ENCODE data around the gene RHEX. TPM values are rescaled to one million over a fixed set of nuclear protein-coding genes. Genes with fewer than 3 reads are reported as not detected.

RHEX gene
- polyA plus RNA-seq, 1 of the 3 experiments (the other 2 are of a cell fraction), result not detected

DNA sequence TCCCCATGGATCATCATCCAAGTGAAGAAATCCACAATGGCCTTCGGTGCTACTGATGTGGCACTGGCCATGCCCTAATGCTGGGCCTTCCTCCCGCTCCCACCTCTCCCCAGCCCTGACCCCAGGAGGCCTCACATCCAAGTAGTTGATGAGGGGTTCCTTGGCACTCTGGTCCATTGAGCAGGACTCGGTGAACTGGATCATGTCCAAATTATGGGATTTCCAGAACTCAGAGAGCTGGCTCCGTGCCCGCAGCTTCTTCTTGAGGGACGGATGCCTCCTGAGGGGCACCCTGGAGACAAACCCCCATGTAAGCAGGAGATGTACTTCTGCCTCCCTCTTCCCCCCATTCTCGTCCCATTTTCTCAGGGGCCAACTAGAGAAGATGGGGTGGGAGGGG, 30.2 kb upstream of the RHEX start:
- Histone ChIP-seq H3K9me2 (no peaks in the 10 kb centered on the region), H3K4me3 (ENCODE audit: low read depth in 2 of 2, low read length in 1 of 2) (no peak overlapping the region), H4K20me1 (ENCODE audit: insufficient read depth) (no peaks in the 10 kb centered on the region), H3K36me3 (replicated peaks in 1 of 2; ENCODE audit: control insufficient read depth in 1 of 2, insufficient read depth in 2 of 2, low read length in 1 of 2) (no peaks in the 10 kb centered on the region), H3K27ac (ENCODE audit: low read depth in 2 of 2, low read length in 1 of 2) (no peak overlapping the region), H3F3A (replicated peaks; ENCODE audit: insufficient read depth) (no peaks in the 10 kb centered on the region), H3K79me2 (ENCODE audit: insufficient read depth) (no peaks in the 10 kb centered on the region), H3K9me3 (no peaks in the 10 kb centered on the region), H3K4me1 (ENCODE audit: control insufficient read depth in 1 of 2, insufficient read depth in 2 of 2, low read depth in 1 of 2, low read length in 1 of 2) (peaks cover 3 to 11% of the 10 kb centered on the region in 2 experiments; a peak in 2 of 4 replicates), H2AFZ (ENCODE audit: low read depth) (no peak overlapping the region), H3K9ac (no peak overlapping the region), H3K4me2 (no peak overlapping the region), H3K27me3 (ENCODE audit: insufficient read depth) (no peaks in the 10 kb centered on the region; the same call in 1 of the 2 replicates)
- WGBS (ENCODE audit: low lambda C conversion rate), result 79% methylated on average over 6 of the region's 7 CpGs
- ChIA-PET POLR2A (no interaction called here), CTCF (interaction anchor here (1.0 to 2.8 kb wide), 4 partner anchors 8 to 85 kb away, joined by 3 to 15 read pairs (median 5); no protein-coding TSS in a partner anchor)
- no peak for DNase-seq
- no peak for TF ChIP-seq EP300 (IDR thresholded peaks at IDR 0.05; ENCODE audit: borderline replicate concordance in 1 of 2, low read depth in 1 of 2, low read length in 1 of 2)
- TF ChIP-seq TAF1 (IDR thresholded peaks at IDR 0.05; ENCODE audit: borderline replicate concordance, low read depth, low read length), result no peak

- Histone ChIP-seq H2AFZ (ENCODE audit: low read depth) (no peak within 1 kb of the TSS), H4K20me1 (ENCODE audit: insufficient read depth) (no peaks in the 10 kb centered on the region), H3K9ac (no peak within 1 kb of the TSS), H3K9me2 (no peaks in the 10 kb centered on the region), H3F3A (replicated peaks; ENCODE audit: insufficient read depth) (no peaks in the 10 kb centered on the region), H3K4me2 (no peak within 1 kb of the TSS), H3K27ac (ENCODE audit: low read depth in 2 of 2, low read length in 1 of 2) (no peak within 1 kb of the TSS), H3K4me1 (ENCODE audit: control insufficient read depth in 1 of 2, insufficient read depth in 2 of 2, low read depth in 1 of 2, low read length in 1 of 2) (peaks cover 3 to 11% of the 10 kb centered on the region in 2 experiments; a peak in 2 of 4 replicates), H3K9me3 (no peaks in the 10 kb centered on the region), H3K36me3 (replicated peaks in 1 of 2; ENCODE audit: control insufficient read depth in 1 of 2, insufficient read depth in 2 of 2, low read length in 1 of 2) (no peaks in the 10 kb centered on the region), H3K27me3 (ENCODE audit: insufficient read depth) (peaks cover 3% of the 10 kb centered on the region; the same call in 1 of the 2 replicates), H3K4me3 (ENCODE audit: low read depth in 2 of 2, low read length in 1 of 2) (no peak within 1 kb of the TSS), H3K79me2 (ENCODE audit: insufficient read depth) (no peaks in the 10 kb centered on the region)
- DNase-seq, result no peak
- ChIA-PET CTCF (interaction anchor here (0.6 to 1.4 kb wide), 4 partner anchors 22 to 83 kb away, joined by 3 to 5 read pairs (median 4); no protein-coding TSS in a partner anchor), POLR2A (no interaction called here)
- WGBS (ENCODE audit: low lambda C conversion rate), result 81% methylated on average over 11 of the region's 11 CpGs
- no peak for TF ChIP-seq NFIC (IDR thresholded peaks at IDR 0.05; ENCODE audit: borderline replicate concordance)
- TF ChIP-seq, protein P1, sequence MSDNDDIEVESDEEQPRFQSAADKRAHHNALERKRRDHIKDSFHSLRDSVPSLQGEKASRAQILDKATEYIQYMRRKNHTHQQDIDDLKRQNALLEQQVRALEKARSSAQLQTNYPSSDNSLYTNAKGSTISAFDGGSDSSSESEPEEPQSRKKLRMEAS (IDR thresholded peaks at IDR 0.05; ENCODE audit: low read depth), result no peak
- TF ChIP-seq GATA2 (CRISPR knock-in tag; IDR thresholded peaks at IDR 0.05), result no peak
- no peak for TF ChIP-seq SMC3 (IDR thresholded peaks at IDR 0.05; ENCODE audit: low read depth, low read length)
- TF ChIP-seq, protein P2, sequence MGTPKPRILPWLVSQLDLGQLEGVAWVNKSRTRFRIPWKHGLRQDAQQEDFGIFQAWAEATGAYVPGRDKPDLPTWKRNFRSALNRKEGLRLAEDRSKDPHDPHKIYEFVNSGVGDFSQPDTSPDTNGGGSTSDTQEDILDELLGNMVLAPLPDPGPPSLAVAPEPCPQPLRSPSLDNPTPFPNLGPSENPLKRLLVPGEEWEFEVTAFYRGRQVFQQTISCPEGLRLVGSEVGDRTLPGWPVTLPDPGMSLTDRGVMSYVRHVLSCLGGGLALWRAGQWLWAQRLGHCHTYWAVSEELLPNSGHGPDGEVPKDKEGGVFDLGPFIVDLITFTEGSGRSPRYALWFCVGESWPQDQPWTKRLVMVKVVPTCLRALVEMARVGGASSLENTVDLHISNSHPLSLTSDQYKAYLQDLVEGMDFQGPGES (IDR thresholded peaks at IDR 0.05; ENCODE audit: low read depth, low read length), result no peak
- no peak for TF ChIP-seq EP300 (IDR thresholded peaks at IDR 0.05; ENCODE audit: borderline replicate concordance in 1 of 2, low read depth in 1 of 2, low read length in 1 of 2)
- TF ChIP-seq USF1 (IDR thresholded peaks at IDR 0.05; ENCODE audit: borderline replicate concordance, low read depth), result no peak
Measured at GRCh38 chr1:206023695-206024094, 29.3 kb upstream of the RHEX start, which contains the start of gene CTSE. Gene CTSE, minus strand, starts transcription at chr1:206023895. Its CDS starts 104 bp downstream, at chr1:206023791.

All from SK-N-SH (cell line).